ENCODE data around the gene GOLGA6D. TPM values are rescaled to one million over a fixed set of nuclear protein-coding genes. Genes with fewer than 3 reads are reported as not detected.

The GOLGA6D gene
- total RNA-seq, 6 experiments from 2014 or later, result 0.12 to 0.49 (median 0.27) TPM; not detected in 1

DNA sequence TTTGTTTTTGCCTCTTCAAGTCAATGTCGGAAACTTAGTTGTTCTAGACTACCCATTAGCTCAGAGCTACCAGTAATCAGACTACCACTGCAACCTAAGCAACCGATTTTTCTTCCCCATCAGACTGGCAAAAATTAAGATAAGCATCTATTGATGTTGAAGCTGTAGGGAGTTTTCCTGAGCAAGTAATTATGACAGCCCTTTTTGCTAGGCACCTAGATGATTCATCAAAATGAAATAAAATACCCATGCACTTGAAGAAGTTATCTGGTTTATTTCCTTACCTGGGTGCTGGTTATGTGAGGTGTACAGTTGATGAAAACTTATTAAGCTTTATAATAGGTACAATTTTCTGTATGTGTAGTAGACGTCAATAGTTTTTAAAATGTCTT lies 52.7 kb downstream of the GOLGA6D start:
- Histone ChIP-seq H3K27ac (peak overlapping the region in 2 of 3 donors; percentile 21 to 54), H3K9me3 (no peaks in the 10 kb centered on the region), H3K36me3 (peaks cover 0 to 6% (median 0%) of the 10 kb centered on the region in 4 donors), H3K27me3 (no peaks in the 10 kb centered on the region), H3K4me1 (peaks cover 0 to 14% (median 4%) of the 10 kb centered on the region in 4 donors), H3K4me3 (peak overlapping the region; percentile 73 to 94 (median 90))
- WGBS (ENCODE audit: insufficient coverage, low coverage, low lambda C conversion rate, missing lambda C conversion rate), result 33% methylated on average over 3 of the region's 3 CpGs
- intact Hi-C loops (cut with DNase I), result no loop called here
- DNase-seq (no peak), ATAC-seq (no peak)
- TF ChIP-seq POLR2A (IDR thresholded peaks at IDR 0.05), result no peak
- TF ChIP-seq, protein P1, sequence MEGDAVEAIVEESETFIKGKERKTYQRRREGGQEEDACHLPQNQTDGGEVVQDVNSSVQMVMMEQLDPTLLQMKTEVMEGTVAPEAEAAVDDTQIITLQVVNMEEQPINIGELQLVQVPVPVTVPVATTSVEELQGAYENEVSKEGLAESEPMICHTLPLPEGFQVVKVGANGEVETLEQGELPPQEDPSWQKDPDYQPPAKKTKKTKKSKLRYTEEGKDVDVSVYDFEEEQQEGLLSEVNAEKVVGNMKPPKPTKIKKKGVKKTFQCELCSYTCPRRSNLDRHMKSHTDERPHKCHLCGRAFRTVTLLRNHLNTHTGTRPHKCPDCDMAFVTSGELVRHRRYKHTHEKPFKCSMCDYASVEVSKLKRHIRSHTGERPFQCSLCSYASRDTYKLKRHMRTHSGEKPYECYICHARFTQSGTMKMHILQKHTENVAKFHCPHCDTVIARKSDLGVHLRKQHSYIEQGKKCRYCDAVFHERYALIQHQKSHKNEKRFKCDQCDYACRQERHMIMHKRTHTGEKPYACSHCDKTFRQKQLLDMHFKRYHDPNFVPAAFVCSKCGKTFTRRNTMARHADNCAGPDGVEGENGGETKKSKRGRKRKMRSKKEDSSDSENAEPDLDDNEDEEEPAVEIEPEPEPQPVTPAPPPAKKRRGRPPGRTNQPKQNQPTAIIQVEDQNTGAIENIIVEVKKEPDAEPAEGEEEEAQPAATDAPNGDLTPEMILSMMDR (IDR thresholded peaks at IDR 0.05), result no peak

DNA sequence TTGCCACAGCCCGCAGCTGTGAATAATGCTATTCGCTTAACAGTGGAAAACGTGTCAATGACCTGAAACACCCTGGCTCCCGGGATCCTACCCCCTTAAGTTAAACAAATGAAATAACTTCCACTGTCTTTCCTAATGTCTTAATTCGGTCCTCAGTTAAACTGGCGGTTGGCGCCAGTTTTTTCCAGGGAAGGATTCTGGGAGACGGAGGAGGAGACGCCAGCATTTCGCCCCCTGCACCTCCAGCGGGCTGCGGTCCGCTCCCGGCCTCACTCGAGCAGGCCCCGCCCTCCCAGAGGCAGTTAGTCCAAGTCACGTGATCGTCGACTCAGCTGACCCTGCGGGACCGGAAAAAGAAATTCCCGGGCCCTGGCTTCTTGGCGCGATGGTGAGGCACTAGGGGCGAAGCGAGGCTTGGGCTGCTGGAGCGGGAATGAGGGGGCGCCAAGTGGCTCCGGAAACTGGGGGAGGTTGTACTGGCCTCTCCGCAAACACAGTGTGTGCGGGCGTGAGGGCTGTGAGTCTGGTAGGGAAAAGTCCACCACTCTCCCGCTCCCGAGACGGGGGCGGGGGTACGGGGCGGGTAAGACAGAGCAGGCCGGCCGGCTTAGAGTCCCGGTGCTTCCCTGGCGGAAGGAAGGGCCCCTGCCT lies 53.2 kb downstream of the GOLGA6D start, which contains the start of gene COMMD4:
COMMD4 (plus strand) TSS at position 359 of the 651 bp plus-strand sequence; CDS start at position 386, 27 bp downstream.
- peak; percentile 22 for TF ChIP-seq POLR2A (IDR thresholded peaks at IDR 0.05)
- TF ChIP-seq, protein P1 (IDR thresholded peaks at IDR 0.05), result no peak
- Histone ChIP-seq H3K36me3 (peaks cover 0 to 6% (median 0%) of the 10 kb centered on the region in 4 donors), H3K9me3 (no peaks in the 10 kb centered on the region), H3K4me1 (peaks cover 0 to 14% (median 4%) of the 10 kb centered on the region in 4 donors), H3K4me3 (peak within 1 kb of the TSS; percentile 73 to 94 (median 90)), H3K27ac (peak within 1 kb of the TSS in 2 of 3 donors; percentile 21 to 54), H3K27me3 (no peaks in the 10 kb centered on the region)
- ATAC-seq (peak; percentile 90 to 96 (median 94)), DNase-seq (peak; percentile 95 to 96 (median 96))
- 0% methylated on average over 16 of the region's 42 CpGs for WGBS (ENCODE audit: insufficient coverage, low coverage, low lambda C conversion rate, missing lambda C conversion rate)
- intact Hi-C loops (cut with DNase I), result no loop called here

DNA sequence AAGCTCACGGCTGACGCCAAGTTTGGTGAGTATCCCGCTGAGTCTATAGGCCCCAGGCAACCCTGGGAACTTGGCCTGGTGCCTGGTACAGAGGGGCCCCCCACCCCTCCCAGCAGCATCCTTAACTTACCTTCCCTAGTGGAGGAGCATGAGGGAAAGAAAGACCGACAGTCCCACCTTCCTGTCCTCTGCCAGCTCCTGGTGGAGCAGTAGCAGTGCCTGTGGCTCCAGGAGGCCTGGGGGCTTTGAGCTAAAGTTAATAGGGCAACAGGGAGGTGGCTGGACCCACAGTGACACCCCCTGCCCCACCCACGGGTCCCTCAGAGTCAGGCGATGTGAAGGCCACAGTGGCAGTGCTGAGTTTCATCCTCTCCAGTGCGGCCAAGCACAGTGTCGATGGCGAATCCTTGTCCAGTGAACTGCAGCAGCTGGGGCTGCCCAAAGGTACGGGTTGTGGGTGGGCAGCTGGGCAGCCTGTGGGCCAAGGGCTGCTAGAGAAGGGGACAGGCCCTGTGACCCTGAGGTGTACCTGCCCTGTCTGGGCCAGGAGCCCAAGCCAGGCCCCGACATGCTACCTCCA lies 56.1 kb downstream of the GOLGA6D start:
- no peak for DNase-seq
- WGBS (ENCODE audit: insufficient coverage, low coverage, low lambda C conversion rate, missing lambda C conversion rate), result no CpG with 5 or more reads among the region's 11 CpGs
- ATAC-seq, result peak in 1 of 4 donors; percentile 11
- Histone ChIP-seq H3K36me3 (peaks cover 0 to 6% (median 0%) of the 10 kb centered on the region in 4 donors), H3K4me3 (no peak overlapping the region), H3K4me1 (peaks cover 0 to 14% (median 4%) of the 10 kb centered on the region in 4 donors), H3K27ac (no peak overlapping the region), H3K27me3 (no peaks in the 10 kb centered on the region), H3K9me3 (no peaks in the 10 kb centered on the region)
- TF ChIP-seq POLR2A (IDR thresholded peaks at IDR 0.05), result no peak
- TF ChIP-seq, protein P1 (IDR thresholded peaks at IDR 0.05), result no peak
- intact Hi-C loops (cut with DNase I), result no loop called here

DNA sequence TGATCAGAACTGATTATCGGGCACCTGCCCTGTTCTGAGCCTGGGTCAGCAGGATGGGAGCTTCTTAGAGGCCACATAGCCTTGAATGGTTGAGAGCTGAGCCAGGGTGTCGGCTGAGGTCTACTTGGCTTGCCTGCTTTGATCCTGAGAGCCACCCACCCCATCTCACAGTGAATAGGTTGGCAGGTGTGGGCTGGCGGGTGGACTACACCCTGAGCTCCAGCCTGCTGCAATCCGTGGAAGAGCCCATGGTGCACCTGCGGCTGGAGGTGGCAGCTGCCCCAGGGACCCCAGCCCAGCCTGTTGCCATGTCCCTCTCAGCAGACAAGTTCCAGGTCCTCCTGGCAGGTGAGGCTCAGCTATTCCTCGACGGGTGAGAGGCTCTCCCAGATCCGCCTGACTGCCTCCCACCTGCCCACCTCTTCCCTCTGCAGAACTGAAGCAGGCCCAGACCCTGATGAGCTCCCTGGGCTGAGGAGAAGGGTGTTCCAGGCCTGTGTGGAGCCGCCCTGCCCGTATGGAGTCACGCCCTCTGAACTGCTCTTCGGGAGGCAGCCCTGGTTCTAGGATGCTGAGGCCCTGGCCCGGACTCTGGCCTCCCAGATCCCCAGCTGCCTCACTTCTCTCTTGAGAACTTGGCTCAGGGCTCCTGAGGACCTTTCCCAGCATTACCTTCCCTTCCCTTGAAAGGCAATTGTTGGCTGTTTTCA lies 57.1 kb downstream of the GOLGA6D start:
- 100% methylated on average over 1 of the region's 13 CpGs for WGBS (ENCODE audit: insufficient coverage, low coverage, low lambda C conversion rate, missing lambda C conversion rate)
- Histone ChIP-seq H3K4me3 (no peak overlapping the region), H3K9me3 (no peaks in the 10 kb centered on the region), H3K27me3 (no peaks in the 10 kb centered on the region), H3K36me3 (peaks cover 0 to 6% (median 0%) of the 10 kb centered on the region in 4 donors), H3K27ac (no peak overlapping the region), H3K4me1 (peaks cover 0 to 14% (median 4%) of the 10 kb centered on the region in 4 donors)
- intact Hi-C loops (cut with DNase I), result no loop called here
- DNase-seq, result no peak
- ATAC-seq, result no peak
- TF ChIP-seq POLR2A (IDR thresholded peaks at IDR 0.05), result no peak
- TF ChIP-seq, protein P1 (IDR thresholded peaks at IDR 0.05), result no peak

Data from right lobe of liver (tissue), 6 donors.